ENCODE data around the gene SLC35D2. TPM values are rescaled to one million over a fixed set of nuclear protein-coding genes. Genes with fewer than 3 reads are reported as not detected.
A peak's percentile ranks its signal among the peaks of the same experiment; 100 is the strongest.
"Not testable (repeated sequence)": the region's sequence is repeated elsewhere in the genome, so short reads cannot be mapped to it uniquely, and the experiment has no call there.

The SLC35D2 gene
- total RNA-seq, 1 donor from 2014 or later = 40.6 TPM

DNA sequence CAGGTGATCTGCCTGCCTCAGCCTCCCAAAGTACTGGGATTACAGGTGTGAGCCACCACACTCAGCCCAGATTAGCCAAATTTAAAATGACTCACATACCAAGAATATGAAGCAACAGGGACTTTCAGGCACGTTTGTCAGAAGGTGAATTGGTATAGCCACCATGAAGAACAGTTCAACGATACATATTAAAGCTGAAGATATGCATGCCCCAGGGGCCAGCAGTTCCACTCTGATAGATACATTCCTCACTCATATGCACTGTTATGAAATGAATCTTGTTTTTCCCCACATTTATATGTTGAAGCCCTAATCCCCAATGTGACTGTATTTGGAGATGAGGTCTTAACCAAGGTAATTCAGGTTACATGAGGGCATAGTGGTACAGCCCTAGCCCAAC is 22.5 kb downstream of the SLC35D2 start:
- no peak for DNase-seq (ENCODE audit: low read depth)

DNA sequence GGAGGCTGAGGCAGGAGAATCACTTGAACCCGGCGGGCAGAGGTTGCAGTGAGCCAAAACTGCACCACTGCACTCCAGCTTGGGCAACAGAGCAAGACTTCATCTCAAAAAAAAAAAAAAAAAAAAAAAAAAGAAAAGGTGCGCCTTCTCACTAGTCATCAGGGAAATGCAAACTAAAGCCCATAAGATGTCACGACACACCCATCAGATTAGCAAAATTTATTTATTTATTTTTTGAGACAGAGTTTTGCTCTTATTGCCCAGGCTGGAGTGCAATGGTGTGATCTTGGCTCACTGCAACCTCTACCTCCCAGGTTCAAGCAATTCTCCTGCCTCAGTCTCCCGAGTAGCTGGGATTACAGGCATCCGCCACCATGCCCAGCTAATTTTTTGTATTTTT is 23.0 kb downstream of the SLC35D2 start:
- DNase-seq (ENCODE audit: low read depth) = not testable (repeated sequence)

DNA sequence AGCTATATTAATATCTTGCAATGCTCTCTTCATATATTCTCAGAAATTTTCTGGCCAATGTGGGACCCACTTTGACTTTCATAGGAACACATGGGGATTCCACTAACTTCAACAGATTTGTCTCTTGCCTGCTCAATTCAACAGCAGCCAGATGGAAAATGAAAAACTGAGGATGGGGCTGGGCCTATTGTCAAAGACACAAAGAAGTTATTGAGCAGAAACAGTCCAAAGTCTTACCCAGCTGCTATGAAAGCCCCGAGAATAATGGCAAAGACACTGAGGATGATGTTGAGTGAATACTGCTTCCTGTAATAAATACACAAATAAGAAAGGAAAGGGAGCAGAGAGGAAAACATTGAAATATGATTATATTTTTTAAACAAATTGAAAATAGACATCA is 32.6 kb downstream of the SLC35D2 start:
- DNase-seq (ENCODE audit: low read depth) = no peak

DNA sequence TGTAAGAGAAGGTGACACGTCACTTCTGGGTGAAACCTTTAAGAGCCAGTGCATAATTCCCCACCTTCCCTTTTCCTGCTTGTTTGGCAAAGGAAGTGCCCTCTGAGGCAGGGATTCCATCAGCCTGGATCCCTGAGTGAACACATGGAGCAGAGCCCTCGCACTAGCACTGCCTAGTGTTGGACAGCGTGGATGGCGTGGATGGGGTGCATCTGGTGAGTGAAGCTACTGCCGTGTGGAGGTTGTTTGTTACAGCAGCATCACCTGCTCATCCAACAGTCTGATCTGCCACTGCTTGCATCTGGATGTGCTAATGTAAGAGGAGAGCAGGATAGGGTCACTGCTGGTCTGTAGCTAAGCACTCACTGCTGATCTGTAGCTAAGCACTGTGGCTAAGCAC is 35.2 kb downstream of the SLC35D2 start:
- no peak for DNase-seq (ENCODE audit: low read depth)

DNA sequence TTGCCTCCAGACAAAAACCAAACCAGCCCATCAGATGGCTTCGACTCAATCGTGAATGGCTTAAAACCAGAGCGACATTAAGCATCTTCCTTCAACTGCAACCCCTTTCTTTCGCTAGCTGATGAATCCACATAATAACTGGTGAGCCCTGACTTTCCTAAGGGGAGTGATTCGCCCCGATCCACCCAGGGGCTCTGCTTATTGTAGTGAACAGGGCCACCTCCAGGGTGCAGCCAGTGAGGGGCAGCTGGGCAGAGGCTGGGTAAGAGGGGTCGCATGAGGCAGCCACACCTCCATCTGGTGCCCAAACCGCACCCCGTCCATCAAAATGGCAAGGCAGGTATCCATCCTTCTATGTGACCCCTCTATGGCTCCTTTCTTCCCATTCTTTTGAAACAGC is 38.0 kb downstream of the SLC35D2 start:
- DNase-seq (ENCODE audit: low read depth) = no peak

DNA sequence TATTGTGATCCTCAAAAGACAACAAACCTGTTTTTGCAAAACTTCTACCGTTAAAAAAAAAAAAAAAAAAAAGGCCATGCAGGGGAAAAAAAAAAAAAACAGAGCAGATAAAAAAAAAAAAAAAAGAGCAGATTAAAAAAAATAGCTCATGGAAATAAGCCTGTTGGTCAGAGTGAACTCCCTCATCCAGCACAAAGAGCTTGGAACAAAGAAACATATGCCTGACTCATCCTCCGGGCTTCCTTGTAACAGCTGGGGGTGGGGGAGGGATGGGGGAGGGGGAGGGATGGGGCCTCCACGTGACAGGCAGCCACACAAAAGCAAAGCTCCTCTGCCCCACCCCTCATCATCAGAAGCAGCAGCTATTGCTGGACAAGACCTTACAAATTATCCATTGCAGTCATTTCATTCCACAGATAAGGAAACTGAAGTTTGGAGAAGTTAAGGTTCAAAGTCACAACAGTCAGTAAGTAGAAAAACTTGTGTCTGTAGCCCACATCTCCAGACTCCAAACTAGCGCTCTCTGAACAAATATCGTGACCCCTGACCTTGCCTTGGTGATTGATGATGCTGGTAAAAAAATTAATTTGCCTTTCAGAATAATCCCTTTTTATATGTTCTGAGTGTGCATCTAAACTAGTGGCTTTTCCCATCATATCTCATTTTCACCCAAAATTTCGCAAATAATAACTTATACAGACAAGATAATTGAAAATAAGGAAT is 38.9 kb downstream of the SLC35D2 start:
- DNase-seq (ENCODE audit: low read depth) = peak; percentile 98

DNA sequence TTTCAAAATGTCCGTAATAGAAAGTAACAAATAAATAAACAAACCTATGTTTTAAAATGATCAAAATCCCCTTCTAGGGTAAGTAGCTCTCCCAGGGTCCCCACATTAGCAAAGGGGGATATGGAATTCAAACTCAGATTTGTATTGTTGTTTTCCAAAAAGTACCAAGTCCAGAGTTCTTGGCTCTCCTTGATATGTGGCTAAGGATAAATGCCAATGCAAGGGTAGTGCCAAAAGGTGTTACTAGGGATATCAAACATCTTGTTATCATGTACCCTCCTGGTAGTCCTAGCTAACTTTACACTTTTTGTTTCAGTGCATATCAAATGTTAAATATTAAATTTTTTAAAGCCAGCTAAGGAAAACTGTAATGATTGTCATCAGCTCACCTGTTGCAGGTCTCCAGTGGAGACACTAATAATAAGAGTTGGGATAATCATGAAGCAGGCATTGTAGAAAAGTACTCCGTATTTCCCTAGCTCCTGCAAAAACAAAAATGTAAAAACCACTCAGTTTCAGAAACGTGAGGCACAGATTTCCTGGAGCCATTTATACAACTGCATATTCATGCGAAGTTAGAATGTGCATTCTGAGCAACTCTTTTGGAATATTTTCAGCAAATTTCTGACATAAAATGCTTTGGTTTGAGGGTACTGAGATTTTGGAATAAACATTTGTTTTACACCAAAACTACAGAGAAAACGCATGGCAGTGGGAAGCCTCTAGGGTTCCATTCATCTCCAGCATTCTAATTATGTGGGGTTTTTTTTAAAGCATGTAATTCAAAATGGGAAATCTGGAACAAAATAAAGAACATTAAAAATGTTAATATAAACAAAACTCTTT is 39.8 kb downstream of the SLC35D2 start:
- DNase-seq (ENCODE audit: low read depth) = no peak

DNA sequence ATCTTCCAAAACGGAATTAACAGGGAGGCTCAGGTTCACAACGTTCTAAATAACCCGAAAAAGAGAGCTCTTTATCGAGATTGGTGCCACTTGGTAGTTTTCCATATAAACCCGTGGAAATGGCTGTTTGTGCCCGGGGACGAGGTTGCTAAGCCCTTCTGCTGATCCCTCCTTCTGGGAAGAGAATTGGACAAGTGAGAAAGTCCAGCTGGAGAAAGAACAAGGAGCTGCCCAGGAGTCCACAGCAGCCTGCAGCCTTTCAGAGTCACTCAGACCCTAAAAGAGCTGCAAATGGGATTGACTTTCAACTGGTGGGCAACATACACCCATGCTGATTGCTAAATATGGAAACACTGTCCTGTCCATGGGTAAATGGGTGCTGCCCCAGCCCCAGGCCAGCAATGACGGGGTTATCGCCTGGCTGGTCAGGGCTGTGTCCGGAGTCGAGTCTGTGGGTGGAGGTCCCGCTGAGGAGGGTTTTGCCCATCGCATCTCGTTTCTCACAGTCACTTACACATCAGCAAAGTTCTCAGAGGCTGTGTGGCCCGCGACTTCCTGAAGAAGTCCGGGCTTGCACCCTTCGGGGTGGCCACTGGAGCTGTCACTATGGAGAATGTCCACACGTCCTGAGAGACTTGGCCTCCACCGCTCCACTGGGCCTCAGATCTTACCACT is 40.8 kb downstream of the SLC35D2 start:
- DNase-seq (ENCODE audit: low read depth) = no peak

DNA sequence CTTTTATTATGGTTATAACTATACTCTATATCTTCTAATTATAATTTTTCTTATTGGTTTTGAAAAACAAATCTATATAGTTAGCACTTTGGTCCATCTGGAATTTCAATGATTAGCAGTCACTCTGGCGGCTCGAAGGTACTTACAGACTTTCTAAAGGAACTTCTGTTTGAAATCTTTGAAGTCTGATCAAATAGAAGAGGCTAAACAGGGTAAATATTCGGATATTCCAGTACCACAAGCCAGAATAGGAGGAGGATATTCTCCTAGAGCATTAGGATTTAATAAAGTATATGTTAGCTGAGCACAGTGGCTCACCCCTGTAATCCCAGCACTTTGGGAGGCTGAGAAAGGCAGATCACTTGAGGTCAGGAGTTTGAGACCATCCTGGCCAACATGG is 42.8 kb downstream of the SLC35D2 start:
- DNase-seq (ENCODE audit: low read depth) = no peak

DNA sequence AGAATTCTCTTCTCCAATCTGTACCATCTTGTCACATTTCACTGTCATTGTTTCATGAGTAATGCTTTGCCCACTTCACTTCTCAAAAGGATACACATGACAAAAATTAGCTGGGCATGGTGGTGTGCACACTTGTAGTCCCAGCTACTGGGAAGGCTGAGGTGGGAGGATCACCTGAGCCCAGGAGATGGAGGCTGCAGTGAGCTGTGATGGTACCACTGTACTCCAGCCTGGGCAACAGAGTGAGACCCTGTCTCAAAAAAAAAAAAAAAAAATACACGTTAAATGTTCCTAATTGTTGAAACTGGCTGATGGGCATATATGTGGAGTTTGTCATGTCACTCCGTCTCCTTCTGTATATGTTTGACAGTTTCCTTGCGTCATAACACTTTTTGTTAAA is 45.2 kb downstream of the SLC35D2 start:
- DNase-seq (ENCODE audit: low read depth) = no peak

DNA sequence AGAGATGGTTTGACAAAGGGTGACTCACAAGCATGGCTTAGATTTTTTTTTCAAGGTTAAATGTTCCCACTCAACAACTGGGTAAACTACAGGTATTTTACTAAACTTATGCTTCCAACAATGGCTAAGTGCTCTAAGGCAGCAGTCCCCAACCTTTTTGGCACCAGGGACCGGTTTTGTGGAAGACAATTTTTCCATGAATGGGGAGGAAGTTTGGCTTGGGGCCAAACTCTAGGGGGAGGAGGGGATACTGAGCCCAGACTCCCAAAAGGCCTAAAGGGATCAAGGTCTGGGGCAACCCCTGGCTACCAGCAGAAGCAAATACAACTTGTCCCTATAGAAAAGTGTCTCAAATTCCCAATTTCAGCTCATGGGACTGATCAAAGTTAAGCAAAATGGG is 49.6 kb downstream of the SLC35D2 start:
- DNase-seq (ENCODE audit: low read depth) = peak; percentile 36

DNA sequence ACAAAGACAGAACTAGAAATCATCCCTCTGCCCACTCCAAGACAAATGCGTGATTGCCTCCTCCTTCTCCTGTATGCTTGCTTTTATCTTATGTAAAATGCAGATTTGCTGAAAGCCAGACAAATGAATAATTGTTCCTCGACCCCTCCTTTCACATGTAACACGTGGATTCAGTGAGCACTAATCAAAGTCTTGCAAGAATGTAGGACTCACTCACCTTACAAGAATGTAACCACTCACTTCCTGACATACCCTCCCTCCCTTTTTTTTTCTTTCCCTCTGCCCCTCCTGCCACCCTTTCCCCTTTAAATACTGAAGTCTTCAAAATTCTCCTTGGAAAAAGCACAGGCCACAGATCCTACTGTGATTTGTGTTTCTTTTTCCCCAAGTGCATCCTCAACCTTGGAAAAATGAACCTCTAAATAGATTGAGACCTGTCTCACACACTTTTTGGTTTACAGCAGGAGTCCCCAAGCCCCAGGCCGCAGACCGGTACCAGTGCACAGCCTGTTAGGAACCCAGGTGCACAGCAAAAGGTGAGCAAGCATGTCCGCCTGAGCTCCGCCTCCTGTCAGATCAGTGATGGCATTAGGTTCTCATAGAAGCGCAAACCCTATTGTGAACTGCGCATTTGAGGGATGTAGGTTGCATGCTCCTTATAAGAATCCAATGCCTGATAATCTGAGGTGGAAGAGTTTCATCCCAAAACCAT is 52.1 kb downstream of the SLC35D2 start:
- peak; percentile 86 for DNase-seq (ENCODE audit: low read depth)

DNA sequence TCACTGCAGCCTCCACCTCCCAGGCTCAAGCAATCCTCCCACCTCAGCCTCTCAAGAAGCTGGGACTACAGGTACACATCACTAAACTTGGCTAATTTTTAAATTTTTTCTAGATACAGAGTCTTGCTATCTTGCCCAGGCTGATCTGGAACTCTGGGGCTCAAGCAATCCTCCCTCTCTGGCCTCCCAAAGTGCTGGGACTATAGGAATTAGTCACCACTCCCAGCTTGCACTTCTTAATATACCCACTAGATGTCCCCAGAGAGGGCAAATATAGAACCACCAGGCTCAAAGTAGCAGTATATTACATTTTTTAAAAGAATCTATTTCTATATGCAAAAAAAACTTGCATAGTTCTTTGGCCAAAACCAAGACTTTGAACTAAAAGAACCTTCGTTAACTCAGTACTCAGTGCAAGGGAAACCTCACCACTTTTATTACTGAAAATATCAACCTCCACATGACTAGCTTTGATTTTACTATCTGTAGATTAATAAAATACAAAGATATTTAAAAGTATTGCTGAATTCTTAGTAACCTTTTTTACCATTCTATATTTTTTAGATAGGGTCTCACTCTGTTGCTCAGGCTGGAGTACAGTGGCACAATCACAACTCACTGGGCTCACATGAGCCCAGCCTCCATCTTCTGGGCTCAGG is 55.7 kb downstream of the SLC35D2 start:
- peak; percentile 50 for DNase-seq (ENCODE audit: low read depth)

DNA sequence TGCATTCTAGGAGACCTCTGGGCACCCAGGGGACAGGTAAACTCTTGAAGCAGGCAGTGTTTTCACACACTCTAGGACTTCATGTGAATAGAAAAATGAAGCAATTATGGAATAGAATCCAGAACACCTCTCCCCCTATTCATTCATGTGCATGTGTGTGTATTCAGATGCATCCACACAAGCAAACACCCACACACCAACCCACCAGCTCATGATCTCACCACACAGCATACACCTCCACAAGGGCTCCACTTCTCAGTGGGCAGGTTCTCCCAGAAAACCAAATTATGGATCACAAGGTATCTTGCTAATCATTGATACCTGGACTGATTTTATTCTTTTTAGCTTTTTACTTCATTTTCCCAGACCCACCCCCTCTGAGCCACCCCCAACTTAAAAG is 60.3 kb downstream of the SLC35D2 start:
- DNase-seq (ENCODE audit: low read depth) = no peak

DNA sequence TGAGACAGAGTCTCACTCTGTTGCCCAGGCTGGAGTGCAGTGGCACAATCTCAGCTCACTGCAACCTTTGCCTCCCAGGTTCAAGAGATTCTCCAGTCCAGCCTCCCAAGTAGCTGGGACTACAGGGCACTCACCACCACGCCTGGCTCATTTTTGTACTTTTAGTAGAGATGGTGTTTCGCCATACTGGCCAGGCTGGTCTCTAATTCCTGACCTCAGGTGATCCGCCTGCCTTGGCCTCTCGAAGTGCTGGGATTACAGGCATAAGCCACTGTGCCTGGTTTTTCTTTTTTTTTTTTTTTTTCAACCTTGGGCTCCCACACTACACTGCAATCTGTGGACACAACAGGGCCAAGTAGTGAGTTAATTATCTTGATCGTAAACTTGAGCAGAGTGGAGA is 60.8 kb downstream of the SLC35D2 start:
- not testable (repeated sequence) for DNase-seq (ENCODE audit: low read depth)

DNA sequence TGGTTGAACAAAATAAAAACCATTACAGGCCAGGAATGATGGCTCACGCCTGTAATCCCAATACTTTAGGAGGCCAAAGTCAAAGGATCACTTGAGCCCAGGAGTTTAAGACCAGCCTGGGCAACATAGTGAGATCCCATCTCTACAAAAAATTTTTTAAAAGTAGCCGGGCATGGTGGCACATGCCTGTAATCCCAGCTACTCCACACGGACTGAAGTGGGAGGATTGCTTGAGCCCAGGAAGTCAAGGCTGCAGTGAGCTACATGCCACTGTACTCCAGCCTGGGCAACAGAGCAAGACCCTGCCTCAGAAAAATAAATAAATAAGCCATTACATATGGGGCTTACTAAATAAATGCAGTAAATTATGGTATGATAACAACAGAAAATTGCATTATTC is 61.3 kb downstream of the SLC35D2 start:
- DNase-seq (ENCODE audit: low read depth) = not testable (repeated sequence)

DNA sequence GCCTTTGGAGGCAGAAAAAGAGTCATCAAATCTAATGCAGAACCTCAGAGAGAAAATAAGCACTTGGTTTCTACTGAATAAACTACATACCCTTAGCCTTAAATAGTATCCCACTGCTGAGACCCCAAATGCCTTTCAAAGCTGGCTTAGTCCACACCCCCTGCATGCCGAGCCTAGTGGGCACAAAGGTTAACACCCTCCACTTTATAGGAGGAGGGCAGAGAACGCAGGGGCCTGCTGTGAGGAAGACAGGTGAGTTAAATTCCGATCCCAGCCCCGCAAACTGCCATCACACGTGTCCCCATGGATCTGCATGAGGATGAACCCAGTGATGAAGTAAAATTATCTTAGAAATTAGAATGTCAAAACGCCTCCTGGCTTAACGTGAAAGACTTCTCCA is 62.0 kb downstream of the SLC35D2 start:
- DNase-seq (ENCODE audit: low read depth) = no peak

DNA sequence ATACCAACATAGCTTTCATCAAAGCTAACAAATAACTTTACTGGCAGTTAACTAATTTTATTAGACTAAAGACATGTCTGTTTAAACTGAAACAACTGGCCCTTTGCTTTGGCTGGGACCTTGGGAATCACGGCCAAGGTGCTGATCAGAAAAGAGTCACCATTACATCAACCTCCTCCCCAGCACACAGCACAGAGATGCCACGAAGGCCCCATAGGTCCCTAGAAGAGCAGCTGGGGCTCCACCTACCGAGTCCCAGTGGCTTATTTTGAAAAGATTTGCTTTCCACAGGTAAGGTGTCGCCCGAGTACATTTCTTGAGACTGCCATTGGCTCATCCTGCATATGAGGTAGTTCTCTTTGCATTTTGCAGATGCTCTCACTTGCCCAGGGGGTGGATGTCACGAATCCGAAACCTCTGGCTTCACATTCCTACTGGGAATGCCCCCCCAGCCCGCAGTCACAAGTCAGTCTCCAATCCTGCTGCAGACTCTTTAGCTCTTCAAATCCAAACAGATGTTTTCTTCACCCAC is 62.7 kb downstream of the SLC35D2 start:
- no peak for DNase-seq (ENCODE audit: low read depth)

DNA sequence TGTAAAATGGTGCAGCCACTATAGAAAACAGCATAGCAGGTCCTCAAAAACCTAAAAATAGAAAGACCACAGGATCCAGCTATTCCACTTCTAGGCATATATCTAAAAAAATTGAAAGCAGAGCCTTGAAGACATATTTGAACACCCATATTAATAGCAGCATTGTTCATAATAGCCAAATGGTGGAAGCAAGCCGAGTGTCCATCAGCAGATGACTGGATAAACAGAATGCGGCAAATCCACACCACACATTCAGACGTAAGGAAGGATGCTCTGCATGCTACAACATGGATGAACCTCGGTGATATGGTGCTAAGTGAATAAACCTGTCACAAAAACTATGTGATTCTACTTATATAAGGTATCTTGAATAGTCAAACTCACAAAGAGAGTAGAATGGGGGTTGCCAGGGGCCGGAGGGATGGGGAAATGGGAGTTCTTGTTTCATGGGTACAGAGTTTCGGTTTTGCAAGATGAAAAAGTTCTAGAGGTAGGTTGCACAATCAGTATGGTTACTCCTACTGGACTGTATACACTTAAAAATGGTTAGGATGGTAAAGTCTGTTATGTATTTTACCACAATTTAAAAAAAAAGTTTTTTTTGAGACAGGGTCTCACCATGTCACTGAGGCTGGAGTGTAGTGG is 64.5 kb downstream of the SLC35D2 start:
- no peak for DNase-seq (ENCODE audit: low read depth)

DNA sequence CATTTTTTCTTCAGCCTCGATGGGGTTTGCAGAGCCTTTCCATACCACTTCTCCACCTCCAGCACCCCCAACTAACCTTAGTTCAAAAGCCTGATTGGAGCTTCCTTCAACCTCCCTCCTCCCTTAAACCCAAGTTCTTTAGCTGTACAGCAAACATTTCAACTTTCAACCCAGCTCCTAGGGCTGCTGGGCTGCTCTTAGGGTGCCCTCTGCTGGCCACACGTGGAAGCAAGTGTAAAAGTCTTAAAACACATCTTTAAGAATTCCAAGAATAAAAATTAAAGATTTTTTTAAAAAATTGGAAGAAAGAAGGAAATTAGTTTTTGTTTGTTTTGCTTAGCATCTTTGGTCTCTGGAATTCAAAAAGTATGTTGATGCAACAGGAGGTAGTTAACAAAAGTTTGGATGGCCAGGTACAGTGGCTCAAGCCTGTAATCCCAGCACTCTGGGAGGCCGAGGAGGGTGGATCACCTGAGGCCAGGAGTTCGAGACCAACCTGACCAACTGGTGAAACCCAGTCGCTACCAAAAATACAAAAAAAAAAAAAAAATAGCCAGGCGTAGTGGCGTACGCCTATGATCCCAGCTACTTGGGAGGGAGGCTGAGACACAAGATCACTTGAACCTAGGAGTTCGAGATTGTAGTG is 66.1 kb downstream of the SLC35D2 start:
- DNase-seq (ENCODE audit: low read depth) = peak; percentile 50
